HEK293 (cell line): ENCODE results near the gene BFSP2.

Source experiments
- CTCF ChIA-PET: fragments of 350-600 bp; formaldehyde crosslinking; extraction: SDS; loops from one replicate; lab custom pipeline; 2021; ENCODE audit warnings: antibody characterized with exemption; lab: Yijun Ruan, JAX
- POLR2A ChIA-PET: fragments of 300-600 bp; formaldehyde crosslinking; extraction: SDS; loops from one replicate; lab custom pipeline; 2020; ENCODE audit warnings: antibody characterized with exemption, inconsistent platforms; lab: Yijun Ruan, JAX
- H3K27ac ChIP-seq: fragments of 200-500 bp; sonication (Bioruptor generic); 2 replicates; pipeline ENCODE4 v1.5.1; 2014; ENCODE audit warnings: low read depth, low read length, control low read depth, inconsistent platforms; ENCODE audit errors: extremely low read depth
- H3K36me3 ChIP-seq, 2 experiments: fragments of 200-500 bp in 1 of 2; sonication (Bioruptor generic) in 1 of 2; 1 replicate in 1 of 2; 2 replicates in 1 of 2; pipeline ENCODE4 v1.5.1; 2014 to 2017; ENCODE audit warnings: inconsistent platforms in 2 of 2, low read length in 2 of 2; ENCODE audit not compliant: control insufficient read depth in 2 of 2, insufficient read depth in 1 of 2
- H3K4me1 ChIP-seq: fragments of 200-500 bp; sonication (Bioruptor generic); 2 replicates; pipeline ENCODE4 v1.5.1; 2014; ENCODE audit warnings: mild to moderate bottlenecking, low read length, inconsistent platforms; ENCODE audit not compliant: control insufficient read depth, insufficient read depth
- H3K4me3 ChIP-seq: 2 replicates; pipeline ENCODE4 v1.5.1; 2011; ENCODE audit warnings: low read depth, mild to moderate bottlenecking, control low read depth, low read length, moderate library complexity
- H3K9me3 ChIP-seq: fragments of 200-500 bp; sonication (Bioruptor generic); 2 replicates; pipeline ENCODE4 v1.5.1; 2014; ENCODE audit warnings: low read depth, low read length, inconsistent platforms; ENCODE audit not compliant: control insufficient read depth, insufficient read depth
- AEBP2 ChIP-seq: fragments of 450-650 bp; formaldehyde crosslinking; IDR thresholded peaks from 2 replicates; pipeline ENCODE4 v1.5.1; 2016; ENCODE audit warnings: missing biosample characterization, missing genetic modification characterization, borderline replicate concordance
- BCL6B ChIP-seq: fragments of 450-650 bp; formaldehyde crosslinking; IDR thresholded peaks from 2 replicates; pipeline ENCODE4 v1.5.1; 2017; ENCODE audit warnings: missing biosample characterization, missing genetic modification characterization
- CTCF ChIP-seq: fragments of 450-650 bp; formaldehyde crosslinking; IDR thresholded peaks from 2 replicates; pipeline ENCODE4 v1.5.1; 2016; ENCODE audit warnings: missing biosample characterization, missing genetic modification characterization
- FEZF1 ChIP-seq: fragments of 450-650 bp; formaldehyde crosslinking; IDR thresholded peaks from 2 replicates; pipeline ENCODE4 v1.5.1; 2016; ENCODE audit warnings: missing biosample characterization, missing genetic modification characterization
- GLIS2 ChIP-seq: fragments of 450-650 bp; formaldehyde crosslinking; IDR thresholded peaks from 2 replicates; pipeline ENCODE4 v1.5.1; 2016; ENCODE audit warnings: missing biosample characterization, missing genetic modification characterization
- RBAK ChIP-seq: fragments of 450-650 bp; formaldehyde crosslinking; IDR thresholded peaks from 2 replicates; pipeline ENCODE4 v1.5.1; 2016; ENCODE audit warnings: missing biosample characterization, missing genetic modification characterization
- REPIN1 ChIP-seq: fragments of 450-650 bp; formaldehyde crosslinking; IDR thresholded peaks from 2 replicates; pipeline ENCODE4 v1.5.1; 2017; ENCODE audit warnings: missing biosample characterization, missing genetic modification characterization, low read depth
- REST ChIP-seq: fragments of 450-650 bp; formaldehyde crosslinking; IDR thresholded peaks from 2 replicates; pipeline ENCODE4 v1.5.1; 2016; ENCODE audit warnings: missing biosample characterization, missing genetic modification characterization
- WT1 ChIP-seq: fragments of 450-650 bp; formaldehyde crosslinking; IDR thresholded peaks from 2 replicates; pipeline ENCODE4 v1.5.1; 2016; ENCODE audit warnings: missing biosample characterization, missing genetic modification characterization
- ZFHX2 ChIP-seq: fragments of 450-650 bp; formaldehyde crosslinking; conservative IDR thresholded peaks from 2 replicates; pipeline ENCODE4 v1.5.1; 2016; ENCODE audit warnings: missing biosample characterization, missing genetic modification characterization
- ZNF112 ChIP-seq: fragments of 450-650 bp; formaldehyde crosslinking; IDR thresholded peaks from 2 replicates; pipeline ENCODE4 v1.5.0; 2017; ENCODE audit warnings: missing biosample characterization, missing genetic modification characterization
- ZNF175 ChIP-seq: fragments of 450-650 bp; formaldehyde crosslinking; IDR thresholded peaks from 2 replicates; pipeline ENCODE4 v1.5.1; 2016; ENCODE audit warnings: missing biosample characterization, missing genetic modification characterization
- ZNF23 ChIP-seq: fragments of 450-650 bp; formaldehyde crosslinking; IDR thresholded peaks from 2 replicates; pipeline ENCODE4 v1.5.1; 2016; ENCODE audit warnings: missing biosample characterization, missing genetic modification characterization, borderline replicate concordance
- ZNF292 ChIP-seq: fragments of 450-650 bp; formaldehyde crosslinking; IDR thresholded peaks from 2 replicates; pipeline ENCODE4 v1.5.1; 2016; ENCODE audit warnings: low read depth, missing biosample characterization, missing genetic modification characterization, borderline replicate concordance
- ZNF423 ChIP-seq: fragments of 450-650 bp; formaldehyde crosslinking; IDR thresholded peaks from 2 replicates; pipeline ENCODE4 v1.5.1; 2016; ENCODE audit warnings: missing biosample characterization, missing genetic modification characterization
- ZNF610 ChIP-seq: fragments of 450-650 bp; formaldehyde crosslinking; IDR thresholded peaks from 2 replicates; pipeline ENCODE4 v1.5.1; 2016; ENCODE audit warnings: missing biosample characterization, missing genetic modification characterization, borderline replicate concordance
- ZNF701 ChIP-seq: fragments of 450-650 bp; formaldehyde crosslinking; IDR thresholded peaks from 2 replicates; pipeline ENCODE4 v1.5.1; 2016; ENCODE audit warnings: missing biosample characterization, missing genetic modification characterization
- ZNF837 ChIP-seq: fragments of 450-650 bp; formaldehyde crosslinking; IDR thresholded peaks from 2 replicates; pipeline ENCODE4 v1.5.1; 2016; ENCODE audit warnings: missing biosample characterization, missing genetic modification characterization
- ZSCAN18 ChIP-seq: fragments of 450-650 bp; formaldehyde crosslinking; IDR thresholded peaks from 2 replicates; pipeline ENCODE4 v1.5.1; 2016; ENCODE audit warnings: missing biosample characterization, missing genetic modification characterization
- ZSCAN5A ChIP-seq: fragments of 450-650 bp; formaldehyde crosslinking; IDR thresholded peaks from 2 replicates; pipeline ENCODE4 v1.5.1; 2016; ENCODE audit warnings: missing biosample characterization, missing genetic modification characterization

Gene BFSP2

GRCh38 chr3:133400006-133400515 is at the start of gene BFSP2:
Gene BFSP2 (plus strand): TSS chr3:133400056. CDS start chr3:133400084, 28 bp downstream.
- Histone ChIP-seq H3K36me3 (no peaks in the 10 kb centered on the region), H3K9me3 (no peaks in the 10 kb centered on the region), H3K4me3 (no peak within 1 kb of the TSS), H3K27ac (no peak within 1 kb of the TSS), H3K4me1 (no peaks in the 10 kb centered on the region)
- CTCF ChIA-PET = no interaction called here
- TF ChIP-seq CTCF (tag by site-specific recombination) (no peak), ZNF837 (tag by site-specific recombination) (no peak), ZNF112 (tag by site-specific recombination) (no peak), ZNF610 (no peak), BCL6B (no peak), ZNF175 (tag by site-specific recombination) (no peak), AEBP2 (no peak), ZSCAN5A (no peak), ZNF423 (no peak), REPIN1 (tag by site-specific recombination) (no peak), REST (tag by site-specific recombination) (no peak), ZNF23 (tag by site-specific recombination) (no peak), ZFHX2 (tag by site-specific recombination) (no peak), RBAK (no peak), FEZF1 (no peak)
- POLR2A ChIA-PET = no interaction called here

GRCh38 chr3:133354721-133355120 is 45.1 kb upstream of the BFSP2 start:
- POLR2A ChIA-PET = no interaction called here
- CTCF ChIA-PET = no interaction called here
- Histone ChIP-seq H3K36me3 (no peaks in the 10 kb centered on the region), H3K4me3 (no peak overlapping the region), H3K9me3 (no peaks in the 10 kb centered on the region), H3K27ac (no peak overlapping the region), H3K4me1 (no peaks in the 10 kb centered on the region)
- TF ChIP-seq ZSCAN18 (tag by site-specific recombination) (no peak), ZNF292 (tag by site-specific recombination) (no peak), ZNF701 (tag by site-specific recombination) (no peak), ZSCAN5A (no peak), GLIS2 (tag by site-specific recombination) (no peak), ZNF610 (no peak), WT1 (tag by site-specific recombination) (no peak)
